IPS-20b (cell line): Measurements from ENCODE around the gene LENG9.
A peak's percentile ranks its signal among the peaks of the same experiment; 100 is the strongest.

ENCODE experiments used
- H3K27ac ChIP-seq: one replicate; pipeline ENCODE4 v1.5.1; 2013; ENCODE audit warnings: low read length
- H3K27me3 ChIP-seq: 2 replicates; pipeline ENCODE4 v1.6.1; 2013; ENCODE audit warnings: mild to moderate bottlenecking, low read length, inconsistent platforms; ENCODE audit not compliant: insufficient read depth
- H3K36me3 ChIP-seq: 2 replicates; pipeline ENCODE4 v1.6.1; 2013; ENCODE audit warnings: low read depth, mild to moderate bottlenecking, inconsistent platforms, low read length, moderate library complexity; ENCODE audit not compliant: insufficient read depth
- H3K4me1 ChIP-seq: 2 replicates; pipeline ENCODE4 v1.6.1; 2013; ENCODE audit warnings: mild to moderate bottlenecking, control low read depth, inconsistent platforms, low read length, moderate library complexity; ENCODE audit not compliant: insufficient read depth
- H3K4me3 ChIP-seq: 2 replicates; pipeline ENCODE4 v1.5.1; 2013; ENCODE audit warnings: mild to moderate bottlenecking, low read length, inconsistent platforms
- H3K9ac ChIP-seq: 2 replicates; pipeline ENCODE4 v1.6.1; 2013; ENCODE audit warnings: low read depth, mild to moderate bottlenecking, inconsistent platforms, low read length, moderate library complexity
- H3K9me3 ChIP-seq: 2 replicates; pipeline ENCODE4 v1.6.1; 2013; ENCODE audit warnings: mild to moderate bottlenecking, low read depth, low read length, inconsistent platforms; ENCODE audit not compliant: insufficient read depth

Gene LENG9

DNA sequence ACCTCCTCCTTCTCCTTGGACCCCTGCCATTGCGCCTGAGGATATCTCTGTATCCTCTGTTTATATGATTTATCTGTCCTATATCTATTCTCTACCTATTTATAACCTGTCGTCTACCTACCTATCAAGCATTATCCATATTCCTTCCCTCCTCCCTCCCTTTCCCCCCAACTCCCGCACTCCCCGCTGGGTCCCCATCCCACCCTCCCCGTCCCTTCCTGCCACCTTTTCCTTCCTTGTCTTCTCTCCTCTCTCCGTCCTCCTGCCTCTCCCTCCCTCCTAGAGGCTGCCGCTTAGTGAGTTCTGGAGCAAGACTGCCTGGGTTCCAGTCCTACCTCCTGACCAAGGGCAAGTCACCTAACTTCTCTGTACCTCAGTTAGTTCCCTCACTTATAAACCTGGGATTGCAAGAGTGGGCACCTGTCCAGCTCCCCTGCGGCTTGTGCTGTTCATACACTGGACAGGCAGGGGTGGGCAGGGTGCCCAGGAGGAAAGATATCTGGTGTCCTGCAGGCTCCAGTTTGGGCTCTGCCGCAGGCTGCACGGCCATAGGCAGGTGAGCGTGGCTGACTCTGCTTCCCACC, 32.2 kb downstream of the LENG9 start:
- Histone ChIP-seq H3K9me3 (no peaks in the 10 kb centered on the region), H3K27me3 (peaks cover 17% of the 10 kb centered on the region), H3K27ac (no peak overlapping the region), H3K4me1 (peaks cover 10% of the 10 kb centered on the region; the same call in 1 of the 2 replicates), H3K36me3 (peaks cover 3% of the 10 kb centered on the region; the same call in 1 of the 2 replicates), H3K9ac (no peak overlapping the region), H3K4me3 (no peak overlapping the region)

- H3K4me3 ChIP-seq, result peak overlapping the region; percentile 64; the same call in 1 of the 2 replicates
- peaks cover 6% of the 10 kb centered on the region; the same call in 1 of the 2 replicates for H3K4me1 ChIP-seq
- H3K36me3 ChIP-seq, result peaks cover 3% of the 10 kb centered on the region; the same call in 1 of the 2 replicates
- H3K27ac ChIP-seq, result no peak overlapping the region
- H3K27me3 ChIP-seq, result peaks cover 24% of the 10 kb centered on the region
- H3K9me3 ChIP-seq, result no peaks in the 10 kb centered on the region
- H3K9ac ChIP-seq, result no peak overlapping the region
Measured at GRCh38 chr19:54430306-54431254, 33.0 kb downstream of the LENG9 start.

- Histone ChIP-seq H3K9ac (no peak overlapping the region), H3K36me3 (peaks cover 3% of the 10 kb centered on the region; the same call in 1 of the 2 replicates), H3K4me1 (no peaks in the 10 kb centered on the region), H3K9me3 (no peaks in the 10 kb centered on the region), H3K4me3 (no peak overlapping the region), H3K27ac (no peak overlapping the region), H3K27me3 (peaks cover 28% of the 10 kb centered on the region)
Measured at GRCh38 chr19:54429545-54430227, 33.9 kb downstream of the LENG9 start.

DNA sequence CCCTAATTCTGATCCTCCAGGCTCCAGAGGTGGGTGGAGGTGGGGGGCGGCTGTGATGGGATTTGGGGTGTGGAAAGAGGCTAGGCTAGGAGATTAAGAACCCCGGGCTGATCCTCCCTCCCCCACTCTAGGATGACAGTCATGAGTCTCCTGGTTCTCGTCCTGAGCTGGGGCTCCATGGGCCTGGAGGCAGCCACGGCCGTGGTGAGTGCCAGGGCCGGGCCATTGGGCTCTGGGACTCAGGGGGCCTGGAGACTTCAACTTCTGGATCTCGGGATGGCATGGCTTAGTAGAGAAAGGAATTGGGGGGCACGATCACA, 34.4 kb downstream of the LENG9 start:
- Histone ChIP-seq H3K27ac (no peak overlapping the region), H3K27me3 (peaks cover 22% of the 10 kb centered on the region), H3K4me3 (no peak overlapping the region), H3K9ac (no peak overlapping the region), H3K9me3 (no peaks in the 10 kb centered on the region), H3K4me1 (no peaks in the 10 kb centered on the region), H3K36me3 (peaks cover 3% of the 10 kb centered on the region; the same call in 1 of the 2 replicates)

- Histone ChIP-seq H3K27me3 (peaks cover 22% of the 10 kb centered on the region), H3K9ac (no peak overlapping the region), H3K9me3 (no peaks in the 10 kb centered on the region), H3K36me3 (peaks cover 5% of the 10 kb centered on the region; the same call in 1 of the 2 replicates), H3K27ac (no peak overlapping the region), H3K4me3 (no peak overlapping the region), H3K4me1 (no peaks in the 10 kb centered on the region)
Measured at GRCh38 chr19:54428323-54429175, 35.0 kb downstream of the LENG9 start.

DNA sequence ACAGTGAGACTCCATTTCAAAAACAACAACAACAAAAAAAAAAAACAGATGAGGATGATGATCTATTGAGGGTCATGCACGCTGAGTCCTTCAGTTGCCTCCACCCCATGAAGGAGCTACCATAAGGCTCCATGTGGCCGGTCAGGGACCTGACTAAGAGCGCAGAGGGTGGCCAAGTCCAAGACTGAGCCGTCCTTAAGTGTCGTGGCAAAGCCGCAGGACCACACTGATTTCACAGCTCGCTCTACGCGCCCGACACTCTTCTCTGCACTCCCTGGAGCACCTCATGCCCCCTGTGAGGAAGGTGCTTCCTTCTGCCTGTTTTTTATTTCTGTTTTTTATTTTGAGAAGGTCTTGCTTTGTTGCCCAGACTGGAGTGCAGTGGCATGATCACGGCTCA, 36.0 kb downstream of the LENG9 start:
- Histone ChIP-seq H3K9me3 (no peaks in the 10 kb centered on the region), H3K4me1 (no peaks in the 10 kb centered on the region), H3K9ac (no peak overlapping the region), H3K36me3 (peaks cover 12% of the 10 kb centered on the region; the same call in 1 of the 2 replicates), H3K27me3 (peaks cover 22% of the 10 kb centered on the region), H3K4me3 (no peak overlapping the region), H3K27ac (no peak overlapping the region)

GRCh38 chr19:54426291-54426931, 37.2 kb downstream of the LENG9 start:
- Histone ChIP-seq H3K27ac (no peak overlapping the region), H3K9ac (no peak overlapping the region), H3K27me3 (peaks cover 32% of the 10 kb centered on the region), H3K4me1 (peaks cover 7% of the 10 kb centered on the region; the same call in 1 of the 2 replicates), H3K36me3 (peaks cover 12% of the 10 kb centered on the region; the same call in 1 of the 2 replicates), H3K4me3 (no peak overlapping the region), H3K9me3 (no peaks in the 10 kb centered on the region)

GRCh38 chr19:54425382-54425723, 38.2 kb downstream of the LENG9 start:
- H3K27me3 ChIP-seq, result peaks cover 32% of the 10 kb centered on the region
- no peak overlapping the region for H3K4me3 ChIP-seq
- no peak overlapping the region for H3K9ac ChIP-seq
- no peaks in the 10 kb centered on the region for H3K9me3 ChIP-seq
- peaks cover 10% of the 10 kb centered on the region; the same call in 1 of the 2 replicates for H3K4me1 ChIP-seq
- no peak overlapping the region for H3K27ac ChIP-seq
- peaks cover 12% of the 10 kb centered on the region; the same call in 1 of the 2 replicates for H3K36me3 ChIP-seq

DNA sequence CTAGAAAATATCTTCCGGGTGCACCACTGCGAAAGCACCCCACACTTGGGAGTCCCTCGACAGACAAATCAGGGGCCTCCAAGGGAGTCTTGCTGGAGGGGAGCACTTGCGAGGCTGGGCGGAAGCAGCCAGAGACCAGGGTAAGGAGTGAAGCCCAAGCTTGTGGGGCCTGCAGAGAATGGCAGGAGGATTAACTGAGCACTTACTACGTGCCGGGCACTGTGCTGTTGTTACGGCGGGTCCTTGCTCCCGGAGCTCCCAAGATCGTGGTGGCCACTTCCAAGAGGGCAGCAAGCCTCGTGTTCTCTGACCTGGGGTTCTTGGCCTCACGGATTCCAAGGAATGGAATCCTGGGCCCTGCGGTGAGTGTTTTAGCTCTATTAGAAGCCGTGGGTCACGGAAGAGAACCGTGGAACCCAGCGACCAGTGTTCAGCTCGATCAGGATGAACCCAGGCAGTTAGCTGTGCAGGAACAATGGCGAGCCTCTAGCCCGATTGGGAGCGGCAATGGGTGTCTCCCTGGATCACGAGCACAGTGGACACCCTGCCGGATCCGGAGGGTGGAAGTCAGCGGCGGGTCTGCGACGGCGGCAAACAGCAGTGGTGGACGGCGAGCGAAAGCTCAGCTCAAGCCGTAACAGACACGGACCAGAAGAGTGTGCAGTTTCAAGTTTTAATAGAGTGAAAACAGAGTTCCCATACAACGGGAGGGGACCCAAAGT, 38.8 kb downstream of the LENG9 start:
- H3K36me3 ChIP-seq, result peaks cover 12% of the 10 kb centered on the region; the same call in 1 of the 2 replicates
- H3K9ac ChIP-seq, result no peak overlapping the region
- no peak overlapping the region for H3K27ac ChIP-seq
- no peaks in the 10 kb centered on the region for H3K9me3 ChIP-seq
- H3K4me3 ChIP-seq, result no peak overlapping the region
- peaks cover 32% of the 10 kb centered on the region for H3K27me3 ChIP-seq
- peaks cover 12% of the 10 kb centered on the region; the same call in 1 of the 2 replicates for H3K4me1 ChIP-seq

GRCh38 chr19:54424201-54424600, 39.4 kb downstream of the LENG9 start:
- Histone ChIP-seq H3K27me3 (peaks cover 32% of the 10 kb centered on the region), H3K9me3 (no peaks in the 10 kb centered on the region), H3K36me3 (peaks cover 12% of the 10 kb centered on the region; the same call in 1 of the 2 replicates), H3K4me1 (peaks cover 16% of the 10 kb centered on the region; the same call in 1 of the 2 replicates), H3K9ac (no peak overlapping the region), H3K27ac (no peak overlapping the region), H3K4me3 (no peak overlapping the region)
